HG03378 (cell line): ENCODE data around the gene LRRC3C.
"Not testable (repeated sequence)": the region's sequence is repeated elsewhere in the genome, so short reads cannot be mapped to it uniquely, and the experiment has no call there.

Source experiments
- ATAC-seq: cut with Tn5 transposase; IDR thresholded peaks from one replicate; pipeline ENCODE4 v1.9.1; 2021; ENCODE audit warnings: mild to moderate bottlenecking, moderate library complexity; ENCODE audit not compliant: unreplicated experiment

The LRRC3C gene, protein sequence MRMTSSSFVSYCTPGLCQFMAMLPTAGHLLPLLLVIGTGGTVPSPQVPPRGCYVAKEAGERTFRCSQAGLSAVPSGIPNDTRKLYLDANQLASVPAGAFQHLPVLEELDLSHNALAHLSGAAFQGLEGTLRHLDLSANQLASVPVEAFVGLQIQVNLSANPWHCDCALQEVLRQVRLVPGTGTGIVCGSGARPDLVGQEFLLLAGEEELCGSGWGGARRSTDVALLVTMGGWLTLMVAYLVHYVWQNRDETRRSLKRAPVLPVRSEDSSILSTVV

DNA sequence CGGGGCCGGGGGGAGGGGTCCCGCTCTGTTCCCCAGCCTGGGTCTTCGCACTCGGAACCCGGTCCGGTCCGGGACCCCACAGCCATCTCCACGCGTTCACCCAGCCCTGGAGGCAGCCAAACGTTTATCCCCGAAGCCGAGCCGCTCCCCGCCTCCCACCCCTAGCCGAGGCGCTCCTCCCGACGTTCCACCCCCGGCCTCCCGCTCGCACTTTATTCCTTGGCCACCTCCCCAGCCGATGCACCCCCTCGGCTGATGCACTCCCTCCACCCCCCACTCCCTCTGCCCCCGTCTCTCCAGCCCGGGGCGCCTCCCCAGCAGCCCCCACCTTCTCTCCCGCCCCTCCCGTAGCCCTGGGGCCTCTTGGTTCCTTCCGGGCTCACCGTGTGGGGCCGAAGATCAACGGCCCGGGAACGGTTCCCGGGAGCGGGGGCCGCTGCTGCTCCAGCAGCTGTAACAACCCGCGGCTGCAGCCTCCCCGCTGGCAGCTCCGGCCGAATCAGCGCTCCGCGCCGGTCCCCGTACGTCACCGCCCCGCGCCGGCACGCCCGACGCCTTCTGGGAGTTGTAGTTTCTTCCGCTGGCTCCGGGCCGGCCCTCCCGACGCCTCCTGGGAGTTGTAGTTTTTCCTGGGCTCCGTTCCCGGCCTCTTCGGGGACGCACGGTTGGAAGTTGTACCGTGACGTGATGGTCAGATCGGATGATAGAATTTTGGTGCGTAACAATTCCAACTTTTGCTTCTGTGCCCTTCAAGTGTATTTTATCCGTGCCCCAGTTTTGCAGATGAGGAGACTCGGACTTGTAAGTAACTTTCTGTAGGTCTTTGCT, at the start of gene LRRC3C, which contains the start of gene ORMDL3:
LRRC3C (plus strand) TSS at position 632 of the 828 bp plus-strand sequence. CDS start 13,792 bp downstream, outside the sequence.
ORMDL3 (minus strand) TSS at position 501 of the 828 bp plus-strand sequence. CDS start 3,398 bp downstream, outside the sequence.
- peak; percentile 53 for ATAC-seq

DNA sequence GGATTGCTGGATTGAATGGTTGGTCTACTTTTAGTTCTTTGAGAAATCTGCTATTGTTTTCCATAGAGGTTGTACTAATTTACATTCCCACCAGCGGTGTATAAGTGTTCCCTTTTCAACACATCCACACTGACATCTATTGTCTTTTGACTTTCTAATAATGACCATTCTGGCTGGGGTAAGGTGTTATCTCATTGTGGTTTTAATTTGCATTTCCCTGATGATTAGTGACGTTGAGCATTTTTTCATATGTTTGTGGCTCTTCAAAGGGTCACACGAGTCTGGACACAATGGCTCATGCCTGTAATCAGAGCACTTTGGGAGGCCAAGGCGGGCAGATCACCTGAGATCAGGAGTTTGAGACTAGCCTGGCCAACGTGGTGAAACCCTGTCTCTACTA, 41.4 kb upstream of the LRRC3C start:
- not testable (repeated sequence) for ATAC-seq

DNA sequence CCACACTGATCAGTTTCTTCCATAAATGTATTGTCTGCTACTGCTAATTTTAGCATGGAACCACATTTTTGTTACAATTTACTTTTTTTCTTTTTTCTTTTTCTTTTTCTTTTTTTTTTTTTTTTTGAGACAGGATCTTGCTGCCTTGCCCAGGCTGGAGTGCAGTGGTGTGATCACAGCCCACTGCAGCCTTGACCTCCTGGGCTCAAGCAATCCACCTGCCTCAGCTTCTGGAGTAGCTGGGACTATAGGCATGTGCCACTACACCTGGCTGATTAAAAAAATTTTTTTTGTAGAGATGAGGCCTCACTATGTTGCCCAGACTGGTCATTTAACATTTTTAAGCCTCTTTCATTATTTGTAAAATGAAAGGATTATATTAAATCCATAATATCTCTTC, 40.5 kb upstream of the LRRC3C start:
- no peak for ATAC-seq

DNA sequence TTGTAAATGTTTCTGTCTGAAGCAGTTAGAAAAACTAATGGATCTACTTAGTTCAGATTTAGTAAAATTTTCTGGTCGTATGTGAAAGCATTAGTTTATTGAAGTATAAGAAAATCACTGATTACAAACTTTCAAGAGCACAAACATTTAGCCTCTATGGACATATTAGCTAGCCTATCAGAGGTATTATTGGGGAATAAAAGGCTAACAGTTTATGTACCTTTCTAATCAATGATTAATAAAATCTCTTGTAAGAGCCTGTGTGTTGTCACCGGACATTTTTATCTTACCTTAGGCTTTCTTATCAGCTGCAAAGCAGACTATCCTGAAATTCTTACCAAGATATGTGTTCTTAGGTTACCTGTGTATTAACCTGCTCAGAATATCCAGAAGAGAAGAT, 38.3 kb upstream of the LRRC3C start:
- ATAC-seq, result no peak

DNA sequence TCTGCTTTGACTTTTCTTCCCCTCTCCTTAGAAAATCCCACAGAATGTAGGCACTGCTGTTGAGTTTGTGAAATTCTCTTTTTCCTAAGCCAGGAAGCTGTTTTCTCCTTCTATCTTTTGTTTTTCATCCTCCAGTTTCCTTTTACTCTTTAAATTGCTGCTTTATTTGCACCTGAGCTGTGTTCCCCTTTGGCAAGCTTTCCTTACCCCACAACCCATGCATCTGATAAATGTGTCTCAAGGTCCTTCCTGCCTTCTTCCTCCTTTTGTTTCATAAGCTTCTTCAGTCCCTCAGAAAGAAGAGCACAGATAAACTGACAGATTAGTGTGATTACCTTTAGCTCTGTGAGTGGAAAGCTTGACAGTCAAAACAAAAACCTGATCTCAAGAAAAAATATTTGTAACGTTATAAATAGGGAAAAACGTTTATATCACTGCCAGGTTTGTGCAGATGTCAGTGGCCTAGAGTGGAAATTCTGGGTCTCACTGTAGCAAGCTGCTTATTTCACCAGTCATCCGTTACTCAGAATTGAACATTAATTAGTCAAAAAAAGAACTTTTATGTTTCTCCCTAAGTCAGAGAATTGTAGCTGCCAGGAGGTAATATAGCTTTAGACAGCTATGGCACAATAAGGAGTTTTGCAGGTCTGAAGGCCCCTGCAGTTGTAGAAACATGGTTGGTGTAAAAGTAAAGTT, 32.7 kb upstream of the LRRC3C start:
- no peak for ATAC-seq

DNA sequence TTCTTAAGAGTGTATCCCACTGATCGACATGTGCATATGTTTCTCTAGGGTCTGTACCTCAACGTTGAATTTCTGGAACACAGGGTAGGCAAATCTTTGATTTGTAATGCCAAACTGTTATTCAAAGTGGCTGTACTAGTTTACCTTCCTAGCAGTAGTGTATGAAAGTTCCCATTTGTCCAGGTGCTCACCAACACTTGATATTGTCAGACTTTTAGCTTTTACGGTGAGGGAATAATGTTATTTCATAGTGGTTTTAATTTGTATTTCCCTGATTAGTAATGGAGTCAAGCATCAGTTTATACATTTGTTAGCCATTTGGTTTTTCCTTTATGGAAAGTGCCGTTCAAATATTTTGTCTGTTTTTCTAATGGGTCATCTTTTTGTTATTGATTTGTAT, 29.4 kb upstream of the LRRC3C start:
- ATAC-seq, result no peak

DNA sequence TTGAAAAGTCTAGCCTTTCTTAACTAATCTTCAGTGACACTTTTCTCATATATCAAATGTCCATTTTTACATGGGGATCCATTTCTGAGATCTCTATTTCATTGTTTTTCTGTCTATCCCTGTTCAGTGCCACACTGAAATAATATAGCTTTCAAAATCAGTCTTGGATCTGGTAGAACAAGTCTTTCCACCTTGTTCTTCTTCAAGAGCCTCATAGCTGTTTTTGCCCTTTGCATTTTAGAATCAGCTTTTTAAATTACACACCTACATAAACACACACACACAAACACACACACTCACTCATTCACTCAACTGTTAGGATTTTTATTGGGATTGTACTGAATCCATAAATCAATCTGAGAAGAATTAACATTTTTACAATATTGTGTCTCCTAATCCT, 28.3 kb upstream of the LRRC3C start:
- ATAC-seq, result no peak

DNA sequence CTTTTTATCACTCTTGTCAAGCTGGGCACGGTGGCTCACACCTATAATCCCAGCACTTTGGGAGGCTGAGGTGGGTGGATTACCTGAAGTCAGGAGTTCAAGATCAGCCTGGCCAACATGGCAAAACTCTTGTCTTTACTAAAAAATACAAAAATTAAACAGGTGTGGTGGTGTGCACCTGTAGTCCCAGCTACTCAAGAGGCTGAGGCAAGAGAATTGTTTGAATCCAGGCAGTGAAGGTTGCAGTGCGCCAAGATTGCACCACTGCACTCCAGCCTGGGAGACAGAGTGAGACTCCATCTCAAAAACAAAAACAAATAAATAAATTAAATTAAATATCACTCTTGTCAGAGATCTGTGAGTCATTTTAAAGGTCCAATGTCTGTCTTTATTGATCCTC, 25.5 kb upstream of the LRRC3C start:
- ATAC-seq, result not testable (repeated sequence)

DNA sequence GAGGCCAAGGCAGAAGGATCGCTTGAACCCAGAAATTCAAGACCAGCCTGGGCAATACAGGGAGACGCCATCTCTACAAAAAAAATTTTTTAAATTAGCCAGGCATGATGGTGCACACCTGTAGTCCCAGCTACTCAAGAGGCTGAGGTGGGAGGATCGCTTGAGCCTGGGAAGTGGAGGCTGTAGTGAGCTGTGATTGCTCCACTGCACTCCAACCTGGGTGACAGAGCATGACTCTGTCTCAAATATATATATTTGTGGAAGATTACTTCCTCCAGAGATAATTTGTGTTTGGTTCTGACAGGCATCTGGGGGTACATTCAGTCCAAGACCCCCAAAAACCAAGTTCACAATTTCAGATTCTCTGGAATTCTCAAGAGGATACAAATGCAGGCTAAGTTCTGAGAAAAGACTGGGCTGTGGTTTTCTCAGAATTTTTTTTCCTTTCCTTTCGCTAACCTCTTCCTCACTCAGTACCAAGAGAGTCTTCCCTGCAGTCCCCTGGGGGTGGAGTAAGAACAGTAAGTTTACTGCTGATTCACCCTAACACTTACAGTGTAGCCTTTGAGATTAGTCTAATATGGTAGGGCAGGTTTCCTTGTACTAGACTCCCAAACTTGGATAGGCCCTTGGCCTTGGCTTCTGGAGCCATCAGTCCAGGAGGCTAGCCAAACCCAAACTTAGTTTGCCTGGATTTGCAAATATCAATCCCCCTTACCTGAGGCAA, 24.2 kb upstream of the LRRC3C start:
- no peak for ATAC-seq

DNA sequence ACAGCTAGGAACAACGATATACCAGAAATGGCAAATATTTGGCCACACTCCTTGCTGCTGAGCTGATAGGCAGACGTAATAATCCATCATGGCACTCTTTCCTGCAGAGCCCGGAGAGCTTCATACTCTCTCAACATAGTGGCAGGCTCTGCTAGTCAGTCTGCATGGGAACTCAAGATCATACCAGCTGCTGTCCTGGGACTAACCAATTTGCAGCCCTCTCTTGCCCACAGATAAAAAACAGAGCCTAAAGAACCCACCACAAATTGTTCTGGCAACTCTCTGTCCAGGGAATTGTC, 22.6 kb upstream of the LRRC3C start:
- no peak for ATAC-seq

DNA sequence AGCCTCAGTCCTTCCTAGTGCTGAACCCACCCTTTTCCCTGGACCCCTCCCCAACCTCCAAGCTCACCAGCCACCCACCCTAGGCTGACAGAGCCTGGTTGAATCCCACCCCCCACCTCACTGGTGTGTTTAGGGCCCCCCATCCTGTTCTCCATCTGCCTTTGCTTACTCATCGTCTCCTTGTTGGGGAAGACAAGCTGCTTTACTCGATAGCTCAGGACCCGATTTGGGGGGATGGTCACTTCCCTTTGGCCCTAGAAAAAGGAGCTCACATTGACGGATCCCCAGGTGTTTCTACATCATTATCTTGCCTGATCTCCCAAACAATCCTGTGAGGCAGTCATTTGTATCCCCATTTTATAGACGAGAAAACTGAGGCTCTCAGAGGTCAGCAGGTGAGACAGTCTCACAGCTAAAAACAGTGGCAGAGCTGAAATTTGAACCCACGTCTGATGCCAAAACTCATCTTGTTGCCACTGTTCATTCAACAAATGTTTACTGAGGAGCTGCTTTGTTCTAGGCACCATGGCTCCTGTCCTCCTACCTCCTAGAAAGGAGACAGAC, 18.7 kb upstream of the LRRC3C start:
- no peak for ATAC-seq

DNA sequence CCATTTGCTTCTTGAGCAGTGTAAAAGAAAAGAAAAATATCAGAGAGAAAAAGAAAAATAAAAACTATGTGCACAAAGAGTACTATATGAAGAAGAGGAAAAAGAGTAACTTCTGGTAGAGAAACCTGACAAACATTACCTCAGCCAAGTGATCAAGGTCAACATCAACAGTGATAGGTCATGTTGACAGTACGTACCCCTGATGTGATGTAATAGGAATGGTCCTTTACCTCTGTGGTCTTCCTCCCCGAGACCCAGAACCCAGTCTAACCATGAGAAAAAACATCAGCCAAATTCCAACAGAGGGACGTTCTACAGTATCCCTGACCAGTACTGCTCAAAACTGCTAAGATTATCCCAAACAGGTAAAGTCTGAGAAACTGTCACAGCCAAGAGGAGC, 13.5 kb upstream of the LRRC3C start:
- no peak for ATAC-seq

DNA sequence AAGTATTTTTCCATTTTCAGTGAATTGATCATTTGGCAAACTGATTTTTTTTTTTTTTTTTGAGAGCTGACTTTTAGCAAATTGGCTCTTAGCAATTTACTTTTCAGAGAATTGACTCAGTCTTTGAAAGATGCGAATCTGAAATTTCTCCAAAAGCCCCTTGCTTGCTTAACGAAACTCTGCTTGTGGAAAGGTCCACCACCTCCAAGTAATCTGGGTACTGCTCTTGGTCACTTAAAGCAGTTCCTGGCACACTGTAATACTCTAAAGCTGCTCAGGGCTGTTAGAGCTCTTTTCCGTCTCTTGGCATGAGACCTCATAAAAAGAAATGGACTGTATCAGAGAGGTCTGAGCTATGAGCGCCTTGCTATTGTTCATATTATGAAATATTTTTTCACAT, 12.0 kb upstream of the LRRC3C start:
- no peak for ATAC-seq

DNA sequence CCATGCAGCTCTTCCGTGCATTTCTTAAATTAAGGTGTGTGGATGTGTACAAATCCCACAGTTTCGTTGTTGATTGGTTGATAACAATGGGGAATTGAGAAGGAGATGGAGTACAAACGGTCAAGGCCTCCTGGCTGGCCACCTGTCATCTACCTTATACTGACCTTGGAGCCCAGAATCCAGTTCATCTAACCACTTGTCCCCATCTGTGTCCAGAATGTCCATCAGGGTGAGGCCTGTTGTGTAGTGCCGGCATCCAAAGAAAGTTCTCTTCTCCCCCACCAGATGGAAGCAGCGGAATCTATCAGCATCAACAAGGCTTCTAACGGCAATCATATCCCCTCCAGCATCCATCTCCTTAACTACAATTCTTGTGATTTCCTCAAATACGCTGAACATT, 10.6 kb upstream of the LRRC3C start:
- ATAC-seq, result no peak

DNA sequence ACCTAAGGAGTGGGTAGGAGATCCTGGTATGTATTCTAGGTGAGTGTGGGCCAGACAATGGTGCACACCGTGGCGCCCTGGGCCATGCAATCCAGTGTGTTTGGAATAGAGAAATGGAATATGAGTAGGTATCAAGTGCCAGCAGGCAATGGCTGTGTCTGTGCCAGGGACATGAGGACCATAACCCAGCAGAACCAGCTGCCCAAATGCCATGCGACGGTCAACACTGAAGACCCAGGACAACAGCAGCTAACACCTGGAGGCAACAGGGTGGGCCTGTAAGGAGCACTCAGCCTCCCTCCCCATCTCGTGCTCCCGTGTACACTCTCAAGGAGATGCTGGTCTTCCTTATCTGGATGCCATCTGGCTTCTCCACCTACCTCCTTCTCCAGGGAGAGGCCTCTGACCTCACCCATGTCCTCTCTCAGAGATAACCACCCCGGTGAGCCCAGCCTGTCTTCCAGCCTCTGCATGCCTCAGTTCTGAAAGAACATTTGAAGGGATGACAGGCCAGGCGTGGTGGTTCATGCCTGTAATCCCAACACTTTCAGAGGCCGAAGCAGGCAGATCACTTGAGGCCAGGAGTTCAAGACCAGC, 8.3 kb upstream of the LRRC3C start:
- ATAC-seq, result no peak

DNA sequence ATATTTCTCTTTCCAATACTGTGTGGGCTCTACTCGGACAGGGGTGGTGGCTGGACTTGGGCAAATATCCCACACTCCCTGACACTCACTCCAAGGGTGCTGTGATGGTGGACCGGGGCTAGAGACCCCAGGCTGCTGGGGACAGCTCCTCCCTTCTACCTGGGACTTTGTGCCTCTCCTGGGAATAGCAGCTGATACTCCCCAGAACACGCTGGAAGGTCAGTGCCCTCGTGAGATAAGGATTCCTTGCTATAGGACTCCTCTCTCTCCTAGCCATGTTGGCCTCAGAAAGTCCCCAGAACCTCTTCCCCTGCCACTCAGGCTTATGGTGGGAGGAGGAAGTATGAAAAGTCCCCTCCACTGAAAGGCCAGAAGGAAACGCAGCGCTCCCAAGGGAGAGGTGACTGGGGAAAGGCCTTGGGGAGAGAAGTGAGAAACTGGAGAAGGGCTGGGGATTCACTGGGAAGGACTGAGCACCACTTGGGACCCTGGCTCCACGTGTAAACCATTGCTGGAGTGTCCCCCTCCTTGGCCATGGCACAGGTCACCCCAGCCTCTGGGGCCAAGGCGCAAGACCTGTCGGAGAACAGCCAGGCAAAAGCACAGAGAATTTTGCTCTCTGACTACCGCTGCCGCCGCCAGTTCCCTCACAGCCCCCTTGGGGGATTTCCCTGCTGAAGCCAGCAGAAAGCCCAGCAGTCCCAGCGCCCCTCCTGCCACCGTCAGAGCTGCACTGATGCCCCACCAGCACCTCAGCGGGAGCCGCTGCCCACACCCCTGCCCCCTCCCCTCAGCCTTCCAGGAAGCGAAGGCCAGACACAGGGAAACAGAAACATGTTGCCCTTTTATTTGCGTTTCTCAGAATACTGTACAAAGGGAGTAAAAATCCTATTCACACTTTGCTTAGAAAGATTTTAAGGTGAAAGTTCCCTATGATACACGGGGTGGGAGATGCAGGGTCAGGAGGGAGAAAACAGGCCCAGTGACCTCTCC, 7.0 kb upstream of the LRRC3C start:
- ATAC-seq, result no peak

DNA sequence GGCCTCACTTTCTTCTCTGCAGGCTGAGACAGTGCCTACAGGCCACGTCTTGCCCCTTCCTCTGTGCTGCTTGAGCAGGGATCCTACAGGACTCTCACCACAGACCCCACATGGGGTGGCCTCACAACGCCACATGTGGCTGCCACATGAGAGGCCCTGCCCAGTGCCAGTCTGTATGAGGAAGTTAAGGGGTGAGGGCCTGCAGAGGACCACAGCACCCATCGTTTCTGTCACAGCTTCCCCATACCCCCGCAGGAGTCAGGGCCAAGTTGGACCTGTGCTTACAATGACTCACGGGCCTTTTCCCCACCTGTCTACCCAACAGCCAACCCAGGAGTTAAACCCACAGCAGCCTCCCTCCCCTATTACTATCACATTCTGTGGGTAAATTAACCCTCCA, 6.2 kb upstream of the LRRC3C start:
- no peak for ATAC-seq

DNA sequence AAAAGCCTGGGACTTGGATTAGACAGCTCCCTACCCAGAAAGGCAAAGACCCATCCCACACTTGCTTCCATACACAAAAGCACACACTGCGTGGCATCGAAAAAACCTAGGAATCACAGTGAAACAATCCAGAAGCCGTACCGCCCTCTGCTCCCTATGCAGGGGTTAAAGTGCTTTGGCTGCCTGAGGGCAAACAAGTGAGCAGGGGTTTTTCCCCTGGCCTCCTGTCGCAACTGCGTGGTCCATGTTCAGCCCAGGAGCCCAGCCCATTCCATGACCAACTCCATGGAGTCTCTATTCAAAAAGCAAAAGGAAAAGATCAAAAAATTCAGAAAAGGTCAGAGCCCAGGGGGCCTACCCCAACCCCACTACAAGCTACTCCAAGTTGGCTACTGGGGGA, 5.5 kb upstream of the LRRC3C start:
- ATAC-seq, result no peak

DNA sequence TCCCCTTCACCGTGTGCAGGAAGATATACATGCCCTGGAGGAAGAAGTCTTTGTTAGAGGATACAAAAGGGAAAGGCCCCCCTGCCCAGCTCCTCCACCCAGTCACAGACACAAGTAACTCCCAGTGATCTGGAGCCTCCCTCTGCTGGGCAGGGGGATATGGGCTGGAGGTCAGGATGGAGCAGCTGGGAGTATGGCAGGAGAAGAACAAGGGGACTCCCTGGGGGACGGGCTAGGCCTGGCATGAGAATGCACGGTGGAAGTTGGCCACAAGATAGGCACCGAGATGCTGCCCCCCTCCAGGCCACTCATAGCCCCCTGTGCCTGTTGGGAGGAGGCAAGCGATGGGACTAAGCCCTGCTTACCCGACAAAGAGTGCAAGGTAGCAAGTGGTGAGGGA, 4.3 kb upstream of the LRRC3C start:
- ATAC-seq, result no peak
